HepG2 (cell line): ENCODE results near the gene BBOX1. TPM values are rescaled to one million over a fixed set of nuclear protein-coding genes. Genes with fewer than 3 reads are reported as not detected.
A peak's percentile ranks its signal among the peaks of the same experiment; 100 is the strongest.
"Not testable (repeated sequence)": the region's sequence is repeated elsewhere in the genome, so short reads cannot be mapped to it uniquely, and the experiment has no call there.

Source experiments
- ATAC-seq: fragments of 200-7000 bp; cut with Tn5 transposase; 3 replicates; pipeline ENCODE4 v1.9.1; 2020; ENCODE audit warnings: mild to moderate bottlenecking, moderate library complexity
- BruUV-seq: library from RNA; stranded (reverse); fragments of 400-500 nt; replicated peaks from 2 replicates; lab custom pipeline; 2021; lab: Mats Ljungman, UMichigan
- CTCF ChIA-PET: fragments of 300-600 bp; formaldehyde crosslinking; extraction: SDS; loops from one replicate; lab custom pipeline; 2021; ENCODE audit warnings: low total read pairs, inconsistent platforms, low intra/inter-chr PET ratio; lab: Yijun Ruan, JAX
- POLR2A ChIA-PET: fragments of 350-600 bp; sonication (Branson Sonifier 250); formaldehyde crosslinking; loops from one replicate; lab custom pipeline; 2020; ENCODE audit warnings: antibody characterized with exemption, inconsistent platforms; lab: Yijun Ruan, JAX
- DNase-seq: peaks from one replicate; pipeline ENCODE4 v3.0.0-alpha.2; 2015; ENCODE audit warnings: low spot score
- FAIRE-seq: peaks from 3 replicates; lab custom pipeline; 2011; peaks lifted over from hg19 to GRCh38; lab: Jason Lieb, UNC
- H2AFZ ChIP-seq: one replicate; pipeline ENCODE4 v1.6.1; 2011; ENCODE audit warnings: low read length, inconsistent platforms
- H3K27ac ChIP-seq: fragments of 300-600 bp; 3 replicates; pipeline ENCODE4 v1.8.0; 2011; ENCODE audit warnings: mixed run types, mild to moderate bottlenecking, mixed read lengths, low read length, inconsistent platforms; ENCODE audit not compliant: insufficient read depth; ENCODE audit errors: extremely low read length
- H3K27me3 ChIP-seq, 2 experiments: fragments of 200-600 bp in 1 of 2; 2 replicates in 1 of 2; 3 replicates in 1 of 2; pipeline versions ENCODE4 v1.6.0 to v1.8.0; 2011; ENCODE audit warnings: low read length in 2 of 2, mild to moderate bottlenecking in 2 of 2, moderate library complexity in 2 of 2, inconsistent platforms in 1 of 2; ENCODE audit not compliant: insufficient read depth in 2 of 2, control insufficient read depth in 1 of 2
- H3K36me3 ChIP-seq, 2 experiments: fragments of 200-600 bp in 1 of 2; replicated peaks in 1 of 2; 2 replicates in 1 of 2; 3 replicates in 1 of 2; pipeline versions ENCODE4 v1.5.1 to v1.8.0; 2011; ENCODE audit warnings: low read length in 2 of 2, inconsistent platforms in 1 of 2; ENCODE audit not compliant: insufficient read depth in 2 of 2, control insufficient read depth in 1 of 2
- H3K4me1 ChIP-seq: 2 replicates; pipeline ENCODE4 v1.5.1; 2012; ENCODE audit warnings: low read length, inconsistent platforms; ENCODE audit not compliant: insufficient read depth
- H3K4me2 ChIP-seq: 2 replicates; pipeline ENCODE4 v1.6.0; 2011; ENCODE audit warnings: low read depth, low read length, inconsistent platforms
- H3K4me3 ChIP-seq, 3 experiments: fragments of 200-600 bp in 1 of 3; sonication (generic), shearing (Covaris generic) in 1 of 3; replicated peaks in 1 of 3; 2 replicates each; pipeline ENCODE4 v1.5.1; 2011 to 2016; ENCODE audit warnings: low read length in 3 of 3, inconsistent platforms in 2 of 3, low read depth in 2 of 3, mild to moderate bottlenecking in 2 of 3, control low read depth in 1 of 3, mixed read lengths in 1 of 3; ENCODE audit not compliant: insufficient read depth in 1 of 3
- H3K79me2 ChIP-seq: one replicate; pipeline ENCODE4 v1.6.1; 2011; ENCODE audit warnings: low read length, inconsistent platforms; ENCODE audit not compliant: insufficient read depth
- H3K9ac ChIP-seq: 2 replicates; pipeline ENCODE4 v1.6.0; 2011; ENCODE audit warnings: mild to moderate bottlenecking, low read depth, low read length, inconsistent platforms; ENCODE audit not compliant: insufficient read depth
- H3K9me3 ChIP-seq: 2 replicates; pipeline ENCODE4 v1.5.1; 2012; ENCODE audit warnings: mild to moderate bottlenecking, low read length
- H4K20me1 ChIP-seq: 2 replicates; pipeline ENCODE4 v1.6.0; 2011; ENCODE audit warnings: inconsistent platforms, mild to moderate bottlenecking, low read length, moderate library complexity; ENCODE audit not compliant: insufficient read depth
- ATAD3A ChIP-seq: sonication (generic); formaldehyde crosslinking; IDR thresholded peaks from 2 replicates; pipeline ENCODE4 v1.4.0; 2020; ENCODE audit warnings: missing genetic modification reagents
- HNRNPLL ChIP-seq: fragments of 200-400 bp; formaldehyde crosslinking; IDR thresholded peaks from 2 replicates; pipeline ENCODE4 v1.6.1; 2017; ENCODE audit warnings: mild to moderate bottlenecking, low read depth, low read length; ENCODE audit not compliant: poor library complexity, severe bottlenecking
- HOXA3 ChIP-seq: sonication (generic); formaldehyde crosslinking; IDR thresholded peaks from 2 replicates; pipeline ENCODE4 v1.5.0; 2020; ENCODE audit warnings: missing genetic modification reagents
- PITX1 ChIP-seq: sonication (generic); formaldehyde crosslinking; IDR thresholded peaks from 2 replicates; pipeline ENCODE4 v1.5.1; 2020; ENCODE audit warnings: mild to moderate bottlenecking, missing genetic modification reagents
- RFX3 ChIP-seq: IDR thresholded peaks from 2 replicates; pipeline ENCODE4 v1.6.1; 2016; ENCODE audit warnings: missing biosample characterization, missing genetic modification reagents
- SP5 ChIP-seq: IDR thresholded peaks from 2 replicates; pipeline ENCODE4 v1.6.1; 2016; ENCODE audit warnings: low read depth, borderline replicate concordance
- ZNF263 ChIP-seq: sonication (generic); formaldehyde crosslinking; IDR thresholded peaks from 2 replicates; pipeline ENCODE4 v1.4.0; 2020; ENCODE audit warnings: missing genetic modification reagents
- ZNF879 ChIP-seq: sonication (generic); formaldehyde crosslinking; IDR thresholded peaks from 2 replicates; pipeline ENCODE4 v1.8.1; 2023; ENCODE audit warnings: missing genetic modification reagents
- WGBS: methylation state at CpG from one replicate; pipeline ENCODE4 v1.1.6; 2017; ENCODE audit warnings: low lambda C conversion rate; 5-methylcytosine and 5-hydroxymethylcytosine counted together
- in situ Hi-C: cut with HindIII; loops from 2 replicates; pipeline ENCODE4 v1.10.0; 2017; ENCODE audit warnings: low pct_unique_long_range_greater_than_20kb; ENCODE audit not compliant: extremely low pct_ligation_motif_present
- intact Hi-C: fragments of 100-400 bp; cut with micrococcal nuclease; formaldehyde crosslinking; loops from one replicate; pipeline ENCODE4 v1.10.0; 2022; ENCODE audit not compliant: unreplicated experiment
- polyA plus RNA-seq, 8 experiments: library from polyadenylated mRNA; depleted of rRNA in 3 of 8; stranded (reverse) in 7 of 8; unstranded in 1 of 8; fragments of >200 nt; fragmentation: Illumina TruSeq in 4 of 8; extraction: Trizol in 4 of 8; gene quantifications; 2 replicates each; pipeline versions ENCODE4 v1.2.1 to v1.2.3, GENCODE V29; 2011 to 2016; ENCODE audit warnings: low read depth in 4 of 8, missing spikeins in 1 of 8, mixed read lengths in 1 of 8; ENCODE audit not compliant: insufficient read depth in 1 of 8
- total RNA-seq, 5 experiments: library from RNA; depleted of rRNA; stranded (reverse); fragments of >200 nt; fragmentation: Illumina TruSeq; extraction: Trizol; gene quantifications; 2 replicates each; pipeline ENCODE4 v1.2.3, GENCODE V29; 2016; ENCODE audit warnings: low read depth in 1 of 5
- TF ChIP-seq, protein P1 (sequence below): fragments of 450-650 bp; IDR thresholded peaks from 2 replicates; pipeline ENCODE4 v1.6.1; 2017; ENCODE audit warnings: mild to moderate bottlenecking
- TF ChIP-seq, protein P2 (sequence below): sonication (generic); formaldehyde crosslinking; IDR thresholded peaks from 2 replicates; pipeline ENCODE4 v1.5.0; 2020; ENCODE audit warnings: missing genetic modification reagents
- TF ChIP-seq, protein P3 (sequence below): sonication (generic); formaldehyde crosslinking; IDR thresholded peaks from 2 replicates; pipeline ENCODE4 v1.5.0; 2020; ENCODE audit warnings: mild to moderate bottlenecking, missing genetic modification reagents

BBOX1 gene
- total and polyA plus RNA-seq, 2 of the 13 experiments (the other 11 are each of a cell fraction or from before 2014, with no cell fraction given): not detected

DNA sequence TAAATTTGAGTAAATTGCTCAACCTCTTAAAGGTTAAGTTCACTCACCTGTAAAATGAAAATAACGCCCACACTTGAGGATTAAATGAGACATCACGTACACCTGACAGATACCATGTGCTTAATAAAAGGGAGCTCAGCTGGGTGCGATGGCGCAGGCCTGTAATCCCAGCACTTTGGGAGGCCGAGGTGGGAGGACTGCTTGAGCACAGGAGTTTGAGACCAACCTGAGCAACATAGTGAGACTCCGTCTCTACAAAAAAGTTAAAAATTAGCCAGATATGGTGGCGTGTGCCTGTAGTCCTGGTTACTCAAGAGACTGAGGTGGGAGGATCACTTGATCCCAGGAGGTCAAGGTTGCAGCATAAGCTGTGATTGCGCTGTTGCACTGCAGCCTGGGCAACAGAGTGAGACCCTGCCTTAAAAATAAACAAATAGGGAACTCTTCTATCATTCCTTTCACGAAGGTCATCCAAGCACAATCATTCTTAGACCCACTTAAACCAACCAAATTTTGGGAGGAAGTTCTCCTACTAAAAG, 134.1 kb downstream of the BBOX1 start (continued):
- TF ChIP-seq HNRNPLL: no peak
- TF ChIP-seq ZNF879 (CRISPR knock-in tag): no peak
- TF ChIP-seq ATAD3A (CRISPR knock-in tag): no peak
- peak; percentile 93 for TF ChIP-seq ZNF263 (CRISPR knock-in tag)
- TF ChIP-seq RFX3 (CRISPR knock-in tag): peak; percentile 43; the same call in 1 of the 2 replicates
- TF ChIP-seq SP5 (CRISPR knock-in tag): peak; percentile 80; the same call in 1 of the 2 replicates
- TF ChIP-seq HOXA3 (CRISPR knock-in tag): peak; percentile 43; the same call in 1 of the 2 replicates
- TF ChIP-seq, protein P1, sequence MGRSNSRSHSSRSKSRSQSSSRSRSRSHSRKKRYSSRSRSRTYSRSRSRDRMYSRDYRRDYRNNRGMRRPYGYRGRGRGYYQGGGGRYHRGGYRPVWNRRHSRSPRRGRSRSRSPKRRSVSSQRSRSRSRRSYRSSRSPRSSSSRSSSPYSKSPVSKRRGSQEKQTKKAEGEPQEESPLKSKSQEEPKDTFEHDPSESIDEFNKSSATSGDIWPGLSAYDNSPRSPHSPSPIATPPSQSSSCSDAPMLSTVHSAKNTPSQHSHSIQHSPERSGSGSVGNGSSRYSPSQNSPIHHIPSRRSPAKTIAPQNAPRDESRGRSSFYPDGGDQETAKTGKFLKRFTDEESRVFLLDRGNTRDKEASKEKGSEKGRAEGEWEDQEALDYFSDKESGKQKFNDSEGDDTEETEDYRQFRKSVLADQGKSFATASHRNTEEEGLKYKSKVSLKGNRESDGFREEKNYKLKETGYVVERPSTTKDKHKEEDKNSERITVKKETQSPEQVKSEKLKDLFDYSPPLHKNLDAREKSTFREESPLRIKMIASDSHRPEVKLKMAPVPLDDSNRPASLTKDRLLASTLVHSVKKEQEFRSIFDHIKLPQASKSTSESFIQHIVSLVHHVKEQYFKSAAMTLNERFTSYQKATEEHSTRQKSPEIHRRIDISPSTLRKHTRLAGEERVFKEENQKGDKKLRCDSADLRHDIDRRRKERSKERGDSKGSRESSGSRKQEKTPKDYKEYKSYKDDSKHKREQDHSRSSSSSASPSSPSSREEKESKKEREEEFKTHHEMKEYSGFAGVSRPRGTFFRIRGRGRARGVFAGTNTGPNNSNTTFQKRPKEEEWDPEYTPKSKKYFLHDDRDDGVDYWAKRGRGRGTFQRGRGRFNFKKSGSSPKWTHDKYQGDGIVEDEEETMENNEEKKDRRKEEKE: no peak
- TF ChIP-seq, protein P2, sequence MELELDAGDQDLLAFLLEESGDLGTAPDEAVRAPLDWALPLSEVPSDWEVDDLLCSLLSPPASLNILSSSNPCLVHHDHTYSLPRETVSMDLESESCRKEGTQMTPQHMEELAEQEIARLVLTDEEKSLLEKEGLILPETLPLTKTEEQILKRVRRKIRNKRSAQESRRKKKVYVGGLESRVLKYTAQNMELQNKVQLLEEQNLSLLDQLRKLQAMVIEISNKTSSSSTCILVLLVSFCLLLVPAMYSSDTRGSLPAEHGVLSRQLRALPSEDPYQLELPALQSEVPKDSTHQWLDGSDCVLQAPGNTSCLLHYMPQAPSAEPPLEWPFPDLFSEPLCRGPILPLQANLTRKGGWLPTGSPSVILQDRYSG (CRISPR knock-in tag): no peak
- TF ChIP-seq PITX1 (CRISPR knock-in tag): peak; percentile 42; the same call in 1 of the 2 replicates
- TF ChIP-seq, protein P3, sequence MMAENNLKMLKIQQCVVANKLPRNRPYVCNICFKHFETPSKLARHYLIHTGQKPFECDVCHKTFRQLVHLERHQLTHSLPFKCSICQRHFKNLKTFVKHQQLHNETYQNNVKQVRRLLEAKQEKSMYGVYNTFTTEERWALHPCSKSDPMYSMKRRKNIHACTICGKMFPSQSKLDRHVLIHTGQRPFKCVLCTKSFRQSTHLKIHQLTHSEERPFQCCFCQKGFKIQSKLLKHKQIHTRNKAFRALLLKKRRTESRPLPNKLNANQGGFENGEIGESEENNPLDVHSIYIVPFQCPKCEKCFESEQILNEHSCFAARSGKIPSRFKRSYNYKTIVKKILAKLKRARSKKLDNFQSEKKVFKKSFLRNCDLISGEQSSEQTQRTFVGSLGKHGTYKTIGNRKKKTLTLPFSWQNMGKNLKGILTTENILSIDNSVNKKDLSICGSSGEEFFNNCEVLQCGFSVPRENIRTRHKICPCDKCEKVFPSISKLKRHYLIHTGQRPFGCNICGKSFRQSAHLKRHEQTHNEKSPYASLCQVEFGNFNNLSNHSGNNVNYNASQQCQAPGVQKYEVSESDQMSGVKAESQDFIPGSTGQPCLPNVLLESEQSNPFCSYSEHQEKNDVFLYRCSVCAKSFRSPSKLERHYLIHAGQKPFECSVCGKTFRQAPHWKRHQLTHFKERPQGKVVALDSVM (CRISPR knock-in tag): peak; percentile 99

DNA sequence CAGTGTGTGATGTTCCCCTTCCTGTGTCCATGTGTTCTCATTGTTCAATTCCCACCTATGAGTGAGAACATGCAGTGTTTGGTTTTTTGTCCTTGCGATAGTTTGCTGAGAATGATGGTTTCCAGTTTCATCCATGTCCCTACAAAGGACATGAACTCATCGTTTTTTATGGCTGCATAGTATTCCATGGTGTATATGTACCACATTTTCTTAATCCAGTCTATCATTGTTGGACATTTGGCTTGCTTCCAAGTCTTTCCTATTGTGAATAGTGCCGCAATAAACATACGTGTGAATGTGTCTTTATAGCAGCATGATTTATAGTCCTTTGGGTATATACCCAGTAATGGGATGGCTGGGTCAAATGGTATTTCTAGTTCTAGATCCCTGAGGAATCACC, 134.9 kb downstream of the BBOX1 start:
- in situ Hi-C loops: not testable (repeated sequence)

More for the DNA sequence above, 134.9 kb downstream of the BBOX1 start:
- H3K27ac ChIP-seq, CTCF ChIA-PET, H3K36me3 ChIP-seq, H3K27me3 ChIP-seq, H3K9me3 ChIP-seq, H2AFZ ChIP-seq, BruUV-seq, H3K4me2 ChIP-seq, H3K79me2 ChIP-seq, FAIRE-seq, H3K4me3 ChIP-seq, ATAC-seq, POLR2A ChIA-PET, H3K9ac ChIP-seq, intact Hi-C loops, DNase-seq, H4K20me1 ChIP-seq: not testable (repeated sequence)
- WGBS: 73% methylated on average over 4 of the region's 4 CpGs
- H3K4me1 ChIP-seq: peaks cover 17% of the 10 kb centered on the region
